ENCODE results near the gene BCL2.

DNA sequence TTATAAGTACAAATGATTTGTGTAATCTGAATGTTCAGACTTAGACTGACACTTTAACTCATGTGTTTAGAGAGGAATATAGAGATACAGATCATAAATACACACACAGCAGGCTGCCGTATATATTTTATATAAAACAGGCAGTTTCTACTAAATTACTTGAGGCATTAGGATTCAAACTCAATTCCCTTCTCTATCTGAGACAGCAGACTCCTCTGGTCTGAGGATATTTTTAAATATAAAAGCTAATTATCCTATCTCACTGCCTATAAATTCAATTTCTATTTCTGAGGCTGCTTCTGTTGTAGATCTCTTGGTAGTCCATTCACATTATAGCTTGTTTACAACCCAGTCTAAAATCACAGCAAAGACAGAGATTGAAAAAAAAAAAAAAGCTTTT is 46.9 kb downstream of the BCL2 start:
- TF ChIP-seq, protein P1, sequence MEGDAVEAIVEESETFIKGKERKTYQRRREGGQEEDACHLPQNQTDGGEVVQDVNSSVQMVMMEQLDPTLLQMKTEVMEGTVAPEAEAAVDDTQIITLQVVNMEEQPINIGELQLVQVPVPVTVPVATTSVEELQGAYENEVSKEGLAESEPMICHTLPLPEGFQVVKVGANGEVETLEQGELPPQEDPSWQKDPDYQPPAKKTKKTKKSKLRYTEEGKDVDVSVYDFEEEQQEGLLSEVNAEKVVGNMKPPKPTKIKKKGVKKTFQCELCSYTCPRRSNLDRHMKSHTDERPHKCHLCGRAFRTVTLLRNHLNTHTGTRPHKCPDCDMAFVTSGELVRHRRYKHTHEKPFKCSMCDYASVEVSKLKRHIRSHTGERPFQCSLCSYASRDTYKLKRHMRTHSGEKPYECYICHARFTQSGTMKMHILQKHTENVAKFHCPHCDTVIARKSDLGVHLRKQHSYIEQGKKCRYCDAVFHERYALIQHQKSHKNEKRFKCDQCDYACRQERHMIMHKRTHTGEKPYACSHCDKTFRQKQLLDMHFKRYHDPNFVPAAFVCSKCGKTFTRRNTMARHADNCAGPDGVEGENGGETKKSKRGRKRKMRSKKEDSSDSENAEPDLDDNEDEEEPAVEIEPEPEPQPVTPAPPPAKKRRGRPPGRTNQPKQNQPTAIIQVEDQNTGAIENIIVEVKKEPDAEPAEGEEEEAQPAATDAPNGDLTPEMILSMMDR (IDR thresholded peaks at IDR 0.05) = no peak
- TF ChIP-seq ZFX (IDR thresholded peaks at IDR 0.05; ENCODE audit: borderline replicate concordance) = no peak
